Neuron (in vitro differentiated cells): ENCODE measurements around the gene PEX11A.

Experiments
- H2AFZ ChIP-seq: one replicate; pipeline ENCODE4 v1.6.1; 2013; ENCODE audit warnings: low read depth, mild to moderate bottlenecking, inconsistent platforms, low read length, moderate library complexity
- H3K27me3 ChIP-seq: one replicate; pipeline ENCODE4 v1.6.1; 2013; ENCODE audit warnings: low read length; ENCODE audit not compliant: insufficient read depth
- H3K36me3 ChIP-seq: one replicate; pipeline ENCODE4 v1.6.1; 2013; ENCODE audit warnings: low read length; ENCODE audit not compliant: insufficient read depth
- H3K4me1 ChIP-seq: one replicate; pipeline ENCODE4 v1.6.1; 2013; ENCODE audit warnings: low read length; ENCODE audit not compliant: insufficient read depth
- H3K4me3 ChIP-seq: 2 replicates; pipeline ENCODE4 v1.5.1; 2013; ENCODE audit warnings: mild to moderate bottlenecking, low read length, moderate library complexity
- H3K9me3 ChIP-seq: one replicate; pipeline ENCODE4 v1.6.1; 2013; ENCODE audit warnings: low read length

The PEX11A gene

GRCh38 chr15:89690276-89691218 lies at the start of gene PEX11A, which contains the start of gene WDR93:
Gene PEX11A (minus strand): TSS chr15:89690754. CDS start chr15:89690632, 122 bp downstream.
Gene WDR93 (plus strand): TSS chr15:89690811. CDS start chr15:89701747, 10,936 bp downstream.
- H3K36me3 ChIP-seq: no peaks in the 10 kb centered on the region
- no peaks in the 10 kb centered on the region for H3K4me1 ChIP-seq
- H3K4me3 ChIP-seq: peak within 1 kb of the TSS; percentile 58
- H3K27me3 ChIP-seq: no peaks in the 10 kb centered on the region
- H2AFZ ChIP-seq: peak within 1 kb of the TSS; percentile 48
- H3K9me3 ChIP-seq: peaks cover 2% of the 10 kb centered on the region

- Histone ChIP-seq H3K4me3 (no peak overlapping the region), H3K27me3 (peaks cover 22% of the 10 kb centered on the region), H3K9me3 (no peaks in the 10 kb centered on the region), H3K36me3 (no peaks in the 10 kb centered on the region), H2AFZ (no peak overlapping the region), H3K4me1 (no peaks in the 10 kb centered on the region)
These were observed 49.6 kb upstream of the PEX11A start for GRCh38 chr15:89740137-89740536.

- H2AFZ ChIP-seq: no peak overlapping the region
- H3K36me3 ChIP-seq: no peaks in the 10 kb centered on the region
- H3K9me3 ChIP-seq: no peaks in the 10 kb centered on the region
- H3K27me3 ChIP-seq: peaks cover 6% of the 10 kb centered on the region
- no peaks in the 10 kb centered on the region for H3K4me1 ChIP-seq
- no peak overlapping the region for H3K4me3 ChIP-seq
These were observed 45.2 kb upstream of the PEX11A start for GRCh38 chr15:89735773-89736172.

- Histone ChIP-seq H3K27me3 (peaks cover 21% of the 10 kb centered on the region), H3K9me3 (no peaks in the 10 kb centered on the region), H3K36me3 (no peaks in the 10 kb centered on the region), H2AFZ (no peak overlapping the region), H3K4me1 (no peaks in the 10 kb centered on the region), H3K4me3 (no peak overlapping the region)
These were observed 42.1 kb upstream of the PEX11A start for GRCh38 chr15:89732451-89733172.

- H3K4me1 ChIP-seq: no peaks in the 10 kb centered on the region
- no peak overlapping the region for H3K4me3 ChIP-seq
- no peak overlapping the region for H2AFZ ChIP-seq
- no peaks in the 10 kb centered on the region for H3K36me3 ChIP-seq
- no peaks in the 10 kb centered on the region for H3K9me3 ChIP-seq
- H3K27me3 ChIP-seq: peaks cover 23% of the 10 kb centered on the region
These were observed 40.7 kb upstream of the PEX11A start for GRCh38 chr15:89731275-89731674.

GRCh38 chr15:89728254-89728653 lies 37.7 kb upstream of the PEX11A start:
- Histone ChIP-seq H3K4me3 (no peak overlapping the region), H3K9me3 (no peaks in the 10 kb centered on the region), H3K36me3 (no peaks in the 10 kb centered on the region), H3K4me1 (no peaks in the 10 kb centered on the region), H3K27me3 (peaks cover 18% of the 10 kb centered on the region), H2AFZ (no peak overlapping the region)

GRCh38 chr15:89725064-89725463 lies 34.5 kb upstream of the PEX11A start:
- Histone ChIP-seq H3K9me3 (no peaks in the 10 kb centered on the region), H3K27me3 (peaks cover 18% of the 10 kb centered on the region), H2AFZ (no peak overlapping the region), H3K4me1 (no peaks in the 10 kb centered on the region), H3K4me3 (no peak overlapping the region), H3K36me3 (no peaks in the 10 kb centered on the region)

GRCh38 chr15:89724621-89725020 lies 34.1 kb upstream of the PEX11A start:
- no peak overlapping the region for H2AFZ ChIP-seq
- H3K4me1 ChIP-seq: no peaks in the 10 kb centered on the region
- H3K4me3 ChIP-seq: no peak overlapping the region
- no peaks in the 10 kb centered on the region for H3K9me3 ChIP-seq
- H3K36me3 ChIP-seq: no peaks in the 10 kb centered on the region
- H3K27me3 ChIP-seq: peaks cover 17% of the 10 kb centered on the region

GRCh38 chr15:89723031-89723430 lies 32.5 kb upstream of the PEX11A start:
- no peaks in the 10 kb centered on the region for H3K9me3 ChIP-seq
- H3K36me3 ChIP-seq: no peaks in the 10 kb centered on the region
- H2AFZ ChIP-seq: no peak overlapping the region
- no peak overlapping the region for H3K4me3 ChIP-seq
- no peaks in the 10 kb centered on the region for H3K4me1 ChIP-seq
- peaks cover 3% of the 10 kb centered on the region for H3K27me3 ChIP-seq

GRCh38 chr15:89714775-89715174 lies 24.2 kb upstream of the PEX11A start:
- no peaks in the 10 kb centered on the region for H3K9me3 ChIP-seq
- peaks cover 3% of the 10 kb centered on the region for H3K27me3 ChIP-seq
- no peaks in the 10 kb centered on the region for H3K36me3 ChIP-seq
- H3K4me1 ChIP-seq: no peaks in the 10 kb centered on the region
- no peak overlapping the region for H3K4me3 ChIP-seq
- no peak overlapping the region for H2AFZ ChIP-seq

GRCh38 chr15:89707577-89707976 lies 17.0 kb upstream of the PEX11A start:
- Histone ChIP-seq H3K4me3 (no peak overlapping the region), H3K27me3 (peaks cover 6% of the 10 kb centered on the region), H3K9me3 (no peaks in the 10 kb centered on the region), H2AFZ (no peak overlapping the region), H3K36me3 (no peaks in the 10 kb centered on the region), H3K4me1 (no peaks in the 10 kb centered on the region)

GRCh38 chr15:89704411-89704810 lies 13.9 kb upstream of the PEX11A start:
- Histone ChIP-seq H3K27me3 (peaks cover 17% of the 10 kb centered on the region), H3K4me1 (no peaks in the 10 kb centered on the region), H3K36me3 (no peaks in the 10 kb centered on the region), H3K4me3 (no peak overlapping the region), H2AFZ (no peak overlapping the region), H3K9me3 (no peaks in the 10 kb centered on the region)

- peaks cover 2% of the 10 kb centered on the region for H3K27me3 ChIP-seq
- H2AFZ ChIP-seq: no peak overlapping the region
- peaks cover 2% of the 10 kb centered on the region for H3K9me3 ChIP-seq
- no peak overlapping the region for H3K4me3 ChIP-seq
- H3K4me1 ChIP-seq: no peaks in the 10 kb centered on the region
- H3K36me3 ChIP-seq: no peaks in the 10 kb centered on the region
These were observed 4.6 kb upstream of the PEX11A start for GRCh38 chr15:89695198-89695597.
